Cardiac muscle cell (in vitro differentiated cells and primary cell): ENCODE measurements around the gene SCAMP2. TPM values are rescaled to one million over a fixed set of nuclear protein-coding genes. Genes with fewer than 3 reads are reported as not detected.
"Not testable (repeated sequence)": the region's sequence is repeated elsewhere in the genome, so short reads cannot be mapped to it uniquely, and the experiment has no call there.

Source experiments
- DNase-seq, 2 donors: peaks; one replicate each; pipeline versions ENCODE4 v3.0.0 to v3.0.0-alpha.2; 2010 to 2017; ENCODE audit warnings: low read depth in 1 of 2, low spot score in 1 of 2
- H3K27ac ChIP-seq: fragments of 200-600 bp; sonication (generic); 2 replicates; pipeline ENCODE4 v1.5.1; 2016
- H3K27me3 ChIP-seq: fragments of 200-600 bp; sonication (generic); 2 replicates; pipeline ENCODE4 v1.6.0; 2016; ENCODE audit warnings: control low read depth
- H3K36me3 ChIP-seq: fragments of 200-600 bp; sonication (generic); 2 replicates; pipeline ENCODE4 v1.5.1; 2016; ENCODE audit warnings: control low read depth
- H3K4me1 ChIP-seq: fragments of 200-600 bp; sonication (generic); 2 replicates; pipeline ENCODE4 v1.8.1; 2017; ENCODE audit warnings: low read depth, mild to moderate bottlenecking, mixed run types
- H3K4me3 ChIP-seq: fragments of 200-600 bp; sonication (generic); 2 replicates; pipeline ENCODE4 v1.5.1; 2016; ENCODE audit warnings: mild to moderate bottlenecking
- H3K9me3 ChIP-seq: fragments of 200-600 bp; sonication (generic); 2 replicates; pipeline ENCODE4 v1.5.1; 2017; ENCODE audit warnings: low read depth, mild to moderate bottlenecking, control low read depth
- polyA plus RNA-seq: library from polyadenylated mRNA; unstranded; fragments of >200 nt; fragmentation: Nextera tagmentation; extraction: Ambion mirVana; gene quantifications from 2 replicates; pipeline ENCODE4 v1.2.1, GENCODE V29; 2016
- total RNA-seq: library from RNA; depleted of rRNA; stranded (reverse); fragments of >200 nt; gene quantifications from 2 replicates; pipeline ENCODE4 v1.2.3, GENCODE V29; 2016
- TF ChIP-seq, protein P1 (sequence below): IDR thresholded peaks from 2 replicates; pipeline ENCODE4 v1.5.1; 2012; ENCODE audit warnings: low read depth, mild to moderate bottlenecking, low read length

The SCAMP2 gene
- total and polyA plus RNA-seq, 2 experiments from 2014 or later, result 52.3 to 115 TPM

DNA sequence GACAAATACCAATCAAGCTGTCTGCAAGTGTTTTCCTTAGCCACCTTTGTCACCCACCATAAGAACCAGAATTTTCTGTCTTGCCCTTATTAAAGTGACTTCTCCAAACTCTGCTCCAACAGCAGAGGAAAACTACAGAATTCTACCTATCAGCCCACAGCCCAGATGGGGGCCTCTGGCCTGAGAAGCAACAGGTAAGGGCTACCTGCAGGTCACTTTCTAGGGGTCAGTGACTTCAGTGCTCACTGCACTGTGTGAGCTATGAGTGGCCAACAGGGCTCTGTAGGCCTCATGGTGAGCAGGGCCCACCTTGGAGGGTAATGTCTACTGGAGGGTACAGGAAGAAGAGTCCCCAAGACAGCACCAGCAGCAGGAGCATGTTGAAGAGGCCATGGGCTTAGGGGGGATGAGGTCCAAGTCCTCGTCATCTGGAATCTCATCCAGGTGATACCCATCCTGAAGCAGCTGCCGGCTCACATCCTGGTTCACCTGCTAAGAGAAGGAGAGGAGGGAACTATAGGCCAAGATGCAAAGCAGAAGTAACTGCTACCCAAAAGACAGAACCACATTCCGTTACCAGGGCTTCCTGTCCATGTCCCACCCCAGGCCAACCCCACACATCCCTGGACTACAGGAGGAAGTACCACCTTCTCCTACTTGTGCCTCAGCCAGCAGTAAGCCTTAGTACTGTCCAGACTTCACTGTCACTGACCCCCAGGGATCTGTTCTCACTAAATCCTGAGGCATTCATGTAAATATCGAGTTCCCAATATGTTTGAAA is 29.3 kb upstream of the SCAMP2 start:
- peaks cover 12% of the 10 kb centered on the region for H3K4me1 ChIP-seq
- H3K36me3 ChIP-seq, result peaks cover 41% of the 10 kb centered on the region
- no peaks in the 10 kb centered on the region for H3K9me3 ChIP-seq
- DNase-seq, result no peak
- H3K27me3 ChIP-seq, result no peaks in the 10 kb centered on the region
- H3K4me3 ChIP-seq, result no peak overlapping the region
- TF ChIP-seq, protein P1, sequence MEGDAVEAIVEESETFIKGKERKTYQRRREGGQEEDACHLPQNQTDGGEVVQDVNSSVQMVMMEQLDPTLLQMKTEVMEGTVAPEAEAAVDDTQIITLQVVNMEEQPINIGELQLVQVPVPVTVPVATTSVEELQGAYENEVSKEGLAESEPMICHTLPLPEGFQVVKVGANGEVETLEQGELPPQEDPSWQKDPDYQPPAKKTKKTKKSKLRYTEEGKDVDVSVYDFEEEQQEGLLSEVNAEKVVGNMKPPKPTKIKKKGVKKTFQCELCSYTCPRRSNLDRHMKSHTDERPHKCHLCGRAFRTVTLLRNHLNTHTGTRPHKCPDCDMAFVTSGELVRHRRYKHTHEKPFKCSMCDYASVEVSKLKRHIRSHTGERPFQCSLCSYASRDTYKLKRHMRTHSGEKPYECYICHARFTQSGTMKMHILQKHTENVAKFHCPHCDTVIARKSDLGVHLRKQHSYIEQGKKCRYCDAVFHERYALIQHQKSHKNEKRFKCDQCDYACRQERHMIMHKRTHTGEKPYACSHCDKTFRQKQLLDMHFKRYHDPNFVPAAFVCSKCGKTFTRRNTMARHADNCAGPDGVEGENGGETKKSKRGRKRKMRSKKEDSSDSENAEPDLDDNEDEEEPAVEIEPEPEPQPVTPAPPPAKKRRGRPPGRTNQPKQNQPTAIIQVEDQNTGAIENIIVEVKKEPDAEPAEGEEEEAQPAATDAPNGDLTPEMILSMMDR, result no peak
- H3K27ac ChIP-seq, result no peak overlapping the region

DNA sequence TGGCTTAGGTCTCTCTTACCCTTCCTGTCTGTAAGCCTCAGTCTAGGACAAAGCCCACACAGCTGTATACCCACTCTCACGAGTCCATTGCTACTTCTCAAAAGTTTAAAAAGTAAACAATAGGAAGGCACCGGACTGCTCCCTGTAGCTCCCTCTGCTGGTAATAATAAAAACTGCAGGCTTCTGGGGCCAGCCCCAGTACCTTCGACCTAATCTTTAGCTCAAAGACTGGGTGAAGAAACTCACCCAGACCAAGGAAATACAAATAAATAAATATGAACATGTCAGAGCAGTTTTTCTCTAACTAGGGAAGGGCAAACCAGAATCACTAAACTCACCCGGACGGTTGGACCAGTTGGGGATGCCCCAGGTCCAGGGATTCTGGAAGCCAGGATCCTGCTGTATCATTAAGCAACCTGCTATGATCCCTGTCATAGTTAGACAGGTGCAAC is 28.5 kb upstream of the SCAMP2 start:
- TF ChIP-seq, protein P1, result peak; percentile 89
- H3K4me3 ChIP-seq, result no peak overlapping the region
- no peaks in the 10 kb centered on the region for H3K27me3 ChIP-seq
- peaks cover 41% of the 10 kb centered on the region for H3K36me3 ChIP-seq
- no peaks in the 10 kb centered on the region for H3K9me3 ChIP-seq
- peak; percentile 62 to 70 for DNase-seq
- no peak overlapping the region for H3K27ac ChIP-seq
- peaks cover 8% of the 10 kb centered on the region for H3K4me1 ChIP-seq

DNA sequence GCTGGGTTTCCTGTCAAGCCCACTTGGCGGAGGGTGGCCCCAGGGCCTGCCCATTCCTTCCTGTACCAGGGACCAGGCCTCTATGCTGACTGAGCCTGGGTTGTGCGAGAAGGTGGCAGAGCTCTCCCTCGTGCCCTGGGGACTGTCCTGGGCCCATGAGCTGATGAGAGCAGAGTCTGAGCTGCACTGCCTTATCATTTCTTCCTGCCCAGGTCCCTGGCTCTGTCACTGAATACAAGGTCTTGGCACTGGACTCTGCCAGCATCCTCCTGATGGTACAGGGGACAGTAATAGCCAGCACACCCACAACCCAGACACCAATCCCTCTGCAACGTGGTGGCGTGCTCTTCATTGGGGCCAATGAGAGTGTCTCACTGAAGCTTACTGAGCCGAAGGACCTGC is 24.1 kb upstream of the SCAMP2 start:
- Histone ChIP-seq H3K27ac (peak overlapping the region; percentile 28), H3K27me3 (no peaks in the 10 kb centered on the region), H3K9me3 (no peaks in the 10 kb centered on the region), H3K4me3 (no peak overlapping the region), H3K36me3 (peaks cover 26% of the 10 kb centered on the region), H3K4me1 (no peaks in the 10 kb centered on the region)
- TF ChIP-seq, protein P1, result no peak
- DNase-seq, result no peak

DNA sequence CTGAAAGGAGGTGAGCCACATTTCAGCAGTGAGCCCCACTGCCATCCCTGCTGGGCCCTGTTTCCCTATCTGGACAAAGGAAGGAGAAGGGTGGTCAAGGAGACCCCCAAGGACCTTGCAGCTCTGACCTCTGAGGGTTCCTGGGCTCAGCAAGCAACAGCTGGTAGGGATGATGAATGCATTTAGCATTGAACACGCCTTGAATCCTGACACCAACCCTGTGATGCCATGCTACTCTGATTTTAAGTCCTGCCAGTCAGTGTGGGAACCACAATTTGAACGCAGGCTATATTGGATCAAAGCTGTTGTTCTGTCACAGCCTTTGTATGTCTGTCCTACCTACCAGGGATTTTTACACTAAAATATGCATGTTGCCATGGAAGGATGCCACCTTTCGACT is 23.2 kb upstream of the SCAMP2 start:
- Histone ChIP-seq H3K9me3 (no peaks in the 10 kb centered on the region), H3K36me3 (peaks cover 23% of the 10 kb centered on the region), H3K4me3 (no peak overlapping the region), H3K4me1 (no peaks in the 10 kb centered on the region), H3K27me3 (no peaks in the 10 kb centered on the region), H3K27ac (no peak overlapping the region)
- DNase-seq, result no peak
- TF ChIP-seq, protein P1, result no peak

DNA sequence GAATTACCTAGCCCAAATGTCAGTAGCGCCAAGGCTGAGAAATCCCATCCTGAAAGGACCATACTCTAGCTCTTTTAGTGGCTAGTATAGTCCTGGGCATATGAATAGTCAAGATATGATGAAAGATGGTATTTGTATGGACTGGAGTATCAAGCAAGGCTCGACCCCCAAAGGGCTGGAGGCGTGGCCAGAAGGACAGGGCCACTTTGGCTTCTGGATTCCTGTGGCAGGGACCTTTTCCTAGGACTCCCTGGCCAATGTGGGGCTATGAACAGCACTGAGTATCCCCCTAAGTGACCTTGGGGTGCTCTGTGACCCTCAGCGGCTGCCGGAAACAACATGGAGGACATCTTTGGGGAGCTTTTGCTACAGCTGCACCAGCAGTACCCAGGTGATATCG is 22.7 kb upstream of the SCAMP2 start:
- no peak overlapping the region for H3K27ac ChIP-seq
- peaks cover 2% of the 10 kb centered on the region for H3K4me1 ChIP-seq
- DNase-seq, result no peak
- TF ChIP-seq, protein P1, result no peak
- H3K9me3 ChIP-seq, result no peaks in the 10 kb centered on the region
- no peak overlapping the region for H3K4me3 ChIP-seq
- no peaks in the 10 kb centered on the region for H3K27me3 ChIP-seq
- peaks cover 20% of the 10 kb centered on the region for H3K36me3 ChIP-seq

DNA sequence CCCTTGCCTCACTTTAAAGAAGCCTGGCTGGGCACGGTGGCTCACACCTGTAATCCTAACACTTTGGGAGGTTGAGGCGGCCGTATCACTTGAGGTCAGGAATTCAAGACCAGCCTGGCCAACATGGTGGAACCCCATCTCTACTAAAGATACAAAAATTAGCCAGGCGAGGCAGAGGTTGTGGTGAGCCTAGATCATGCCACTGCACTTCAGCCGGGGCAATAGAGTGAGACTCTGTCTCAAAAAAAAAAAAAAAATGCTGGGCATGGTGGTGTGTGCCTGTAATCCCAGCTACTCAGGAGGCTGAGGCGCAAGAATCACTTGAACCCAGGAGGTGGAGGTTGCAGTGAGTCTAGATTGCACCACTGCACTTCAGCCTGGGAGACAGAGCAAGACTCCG is 21.2 kb upstream of the SCAMP2 start:
- not testable (repeated sequence) for DNase-seq, H3K4me1 ChIP-seq, H3K27me3 ChIP-seq, H3K27ac ChIP-seq, H3K9me3 ChIP-seq, H3K4me3 ChIP-seq, H3K36me3 ChIP-seq
